Measurements from ENCODE around the gene KCNK2.

The KCNK2 gene

GRCh38 chr1:215264649-215265048 is 182.1 kb downstream of the KCNK2 start:
- Histone ChIP-seq H2BK5ac (ENCODE audit: low read depth, low read length, poor library complexity) (no peak overlapping the region), H3K23ac (ENCODE audit: low read length) (no peak overlapping the region), H4K12ac (ENCODE audit: low read depth, low read length) (no peak overlapping the region), H3K4ac (ENCODE audit: low read depth, low read length) (no peak overlapping the region), H3K27me3 (ENCODE audit: insufficient read depth, low read length) (no peaks in the 10 kb centered on the region), H3K27ac (ENCODE audit: low read depth, low read length) (no peak overlapping the region), H3K18ac (ENCODE audit: low read length) (no peak overlapping the region), H3K79me1 (ENCODE audit: low read length) (no peaks in the 10 kb centered on the region), H3K4me3 (ENCODE audit: low read depth, low read length) (no peak overlapping the region), H2BK12ac (ENCODE audit: low read length) (no peak overlapping the region), H2BK120ac (ENCODE audit: insufficient read depth, low read length, poor library complexity) (no peak overlapping the region), H3K4me1 (ENCODE audit: control insufficient read depth in 1 of 2, insufficient read depth in 2 of 2, low read length in 2 of 2) (no peaks in the 10 kb centered on the region), H3K79me2 (ENCODE audit: control insufficient read depth, insufficient read depth, low read length, poor library complexity) (no peaks in the 10 kb centered on the region), H3K14ac (ENCODE audit: low read length) (no peak overlapping the region), H3K9ac (ENCODE audit: low read length) (no peak overlapping the region), H3K36me3 (ENCODE audit: control insufficient read depth in 1 of 2, insufficient read depth in 2 of 2, low read length in 2 of 2) (no peaks in the 10 kb centered on the region), H2AFZ (ENCODE audit: insufficient read depth, low read length, poor library complexity) (no peak overlapping the region), H4K91ac (ENCODE audit: low read depth, low read length) (no peak overlapping the region), H3K4me2 (ENCODE audit: low read length) (no peak overlapping the region), H4K8ac (ENCODE audit: low read depth, low read length) (no peak overlapping the region), H2AK5ac (ENCODE audit: low read length) (no peak overlapping the region), H3K9me3 (ENCODE audit: insufficient read depth, low read depth, low read length) (no peaks in the 10 kb centered on the region)
- no peak for DNase-seq
- WGBS (ENCODE audit: extremely low coverage, insufficient coverage, insufficient read length): no CpG with 5 or more reads among the region's 3 CpGs

GRCh38 chr1:215267495-215267894 is 185.0 kb downstream of the KCNK2 start:
- Histone ChIP-seq H2BK5ac (ENCODE audit: low read depth, low read length, poor library complexity) (no peak overlapping the region), H3K9ac (ENCODE audit: low read length) (no peak overlapping the region), H2AFZ (ENCODE audit: insufficient read depth, low read length, poor library complexity) (no peak overlapping the region), H3K23ac (ENCODE audit: low read length) (no peak overlapping the region), H3K79me1 (ENCODE audit: low read length) (no peaks in the 10 kb centered on the region), H3K4me2 (ENCODE audit: low read length) (no peak overlapping the region), H4K8ac (ENCODE audit: low read depth, low read length) (no peak overlapping the region), H3K4me3 (ENCODE audit: low read depth, low read length) (no peak overlapping the region), H3K27me3 (ENCODE audit: insufficient read depth, low read length) (no peaks in the 10 kb centered on the region), H3K36me3 (ENCODE audit: control insufficient read depth in 1 of 2, insufficient read depth in 2 of 2, low read length in 2 of 2) (no peaks in the 10 kb centered on the region), H2BK12ac (ENCODE audit: low read length) (no peak overlapping the region), H4K12ac (ENCODE audit: low read depth, low read length) (no peak overlapping the region), H3K79me2 (ENCODE audit: control insufficient read depth, insufficient read depth, low read length, poor library complexity) (no peaks in the 10 kb centered on the region), H3K9me3 (ENCODE audit: insufficient read depth, low read depth, low read length) (no peaks in the 10 kb centered on the region), H3K4ac (ENCODE audit: low read depth, low read length) (no peak overlapping the region), H3K4me1 (ENCODE audit: control insufficient read depth in 1 of 2, insufficient read depth in 2 of 2, low read length in 2 of 2) (no peaks in the 10 kb centered on the region), H3K18ac (ENCODE audit: low read length) (no peak overlapping the region), H2AK5ac (ENCODE audit: low read length) (no peak overlapping the region), H3K27ac (ENCODE audit: low read depth, low read length) (no peak overlapping the region), H4K91ac (ENCODE audit: low read depth, low read length) (no peak overlapping the region), H2BK120ac (ENCODE audit: insufficient read depth, low read length, poor library complexity) (no peak overlapping the region), H3K14ac (ENCODE audit: low read length) (no peak overlapping the region)
- no CpG with 5 or more reads among the region's 1 CpG for WGBS (ENCODE audit: extremely low coverage, insufficient coverage, insufficient read length)
- DNase-seq: no peak

- Histone ChIP-seq H2BK5ac (ENCODE audit: low read depth, low read length, poor library complexity) (no peak overlapping the region), H4K8ac (ENCODE audit: low read depth, low read length) (no peak overlapping the region), H3K9ac (ENCODE audit: low read length) (no peak overlapping the region), H3K36me3 (ENCODE audit: control insufficient read depth in 1 of 2, insufficient read depth in 2 of 2, low read length in 2 of 2) (no peaks in the 10 kb centered on the region), H3K9me3 (ENCODE audit: insufficient read depth, low read depth, low read length) (no peaks in the 10 kb centered on the region), H3K4me1 (ENCODE audit: control insufficient read depth in 1 of 2, insufficient read depth in 2 of 2, low read length in 2 of 2) (no peaks in the 10 kb centered on the region), H2AFZ (ENCODE audit: insufficient read depth, low read length, poor library complexity) (no peak overlapping the region), H4K91ac (ENCODE audit: low read depth, low read length) (no peak overlapping the region), H3K79me1 (ENCODE audit: low read length) (no peaks in the 10 kb centered on the region), H2BK120ac (ENCODE audit: insufficient read depth, low read length, poor library complexity) (no peak overlapping the region), H3K4me2 (ENCODE audit: low read length) (no peak overlapping the region), H3K27ac (ENCODE audit: low read depth, low read length) (no peak overlapping the region), H3K4me3 (ENCODE audit: low read depth, low read length) (no peak overlapping the region), H3K27me3 (ENCODE audit: insufficient read depth, low read length) (no peaks in the 10 kb centered on the region), H2BK12ac (ENCODE audit: low read length) (no peak overlapping the region), H2AK5ac (ENCODE audit: low read length) (no peak overlapping the region), H3K4ac (ENCODE audit: low read depth, low read length) (no peak overlapping the region), H4K12ac (ENCODE audit: low read depth, low read length) (no peak overlapping the region), H3K14ac (ENCODE audit: low read length) (no peak overlapping the region), H3K18ac (ENCODE audit: low read length) (no peak overlapping the region), H3K79me2 (ENCODE audit: control insufficient read depth, insufficient read depth, low read length, poor library complexity) (no peaks in the 10 kb centered on the region), H3K23ac (ENCODE audit: low read length) (no peak overlapping the region)
- DNase-seq: no peak
- WGBS (ENCODE audit: extremely low coverage, insufficient coverage, insufficient read length): no CpG with 5 or more reads among the region's 3 CpGs
Observed at GRCh38 chr1:215269955-215270354, 187.4 kb downstream of the KCNK2 start.

DNA sequence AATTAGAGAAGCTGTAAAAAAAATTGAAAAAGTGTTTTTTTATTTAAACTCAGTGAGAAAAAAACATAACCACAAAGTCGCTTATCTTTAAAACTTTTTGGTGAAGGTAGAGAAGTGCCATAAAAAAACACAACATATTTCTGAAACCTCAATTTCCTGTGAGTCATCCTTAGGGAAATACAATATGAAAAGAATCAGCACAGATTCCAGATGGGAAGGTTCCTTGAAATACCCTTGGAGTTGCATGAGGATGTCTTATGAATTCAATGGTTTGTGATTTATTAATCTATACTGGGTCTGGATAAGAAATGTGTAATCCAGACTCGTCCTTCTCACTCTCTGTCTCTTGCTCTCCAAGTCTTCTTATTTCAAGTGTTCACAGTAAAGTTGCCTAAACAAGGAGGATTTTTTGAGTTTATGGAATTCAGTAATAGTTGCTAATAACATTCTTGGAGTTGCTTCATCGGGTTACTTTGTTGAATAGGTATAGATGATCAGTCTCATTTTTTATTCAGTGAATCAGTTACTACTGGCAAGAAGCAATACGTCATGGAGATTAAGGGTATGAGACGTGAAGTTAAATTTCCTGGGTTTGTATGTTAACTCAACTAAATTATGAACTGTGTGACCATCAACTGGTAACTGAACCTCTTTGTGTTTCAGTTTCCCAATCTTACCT is 191.4 kb downstream of the KCNK2 start:
- no CpG with 5 or more reads among the region's 5 CpGs for WGBS (ENCODE audit: extremely low coverage, insufficient coverage, insufficient read length)
- Histone ChIP-seq H3K4me1 (ENCODE audit: control insufficient read depth in 1 of 2, insufficient read depth in 2 of 2, low read length in 2 of 2) (no peaks in the 10 kb centered on the region), H2AFZ (ENCODE audit: insufficient read depth, low read length, poor library complexity) (no peak overlapping the region), H4K12ac (ENCODE audit: low read depth, low read length) (no peak overlapping the region), H2BK12ac (ENCODE audit: low read length) (no peak overlapping the region), H3K4ac (ENCODE audit: low read depth, low read length) (no peak overlapping the region), H4K91ac (ENCODE audit: low read depth, low read length) (no peak overlapping the region), H3K9me3 (ENCODE audit: insufficient read depth, low read depth, low read length) (no peaks in the 10 kb centered on the region), H3K14ac (ENCODE audit: low read length) (no peak overlapping the region), H3K23ac (ENCODE audit: low read length) (no peak overlapping the region), H3K18ac (ENCODE audit: low read length) (no peak overlapping the region), H3K79me1 (ENCODE audit: low read length) (no peaks in the 10 kb centered on the region), H2BK5ac (ENCODE audit: low read depth, low read length, poor library complexity) (no peak overlapping the region), H3K9ac (ENCODE audit: low read length) (no peak overlapping the region), H3K36me3 (ENCODE audit: control insufficient read depth in 1 of 2, insufficient read depth in 2 of 2, low read length in 2 of 2) (no peaks in the 10 kb centered on the region), H3K27me3 (ENCODE audit: insufficient read depth, low read length) (no peaks in the 10 kb centered on the region), H4K8ac (ENCODE audit: low read depth, low read length) (no peak overlapping the region), H3K4me3 (ENCODE audit: low read depth, low read length) (no peak overlapping the region), H3K27ac (ENCODE audit: low read depth, low read length) (no peak overlapping the region), H3K4me2 (ENCODE audit: low read length) (no peak overlapping the region), H2BK120ac (ENCODE audit: insufficient read depth, low read length, poor library complexity) (no peak overlapping the region), H2AK5ac (ENCODE audit: low read length) (no peak overlapping the region), H3K79me2 (ENCODE audit: control insufficient read depth, insufficient read depth, low read length, poor library complexity) (no peaks in the 10 kb centered on the region)
- no peak for DNase-seq

All from trophoblast cell (in vitro differentiated cells and primary cell).